Gastrocnemius medialis (tissue), 4 donors: ENCODE measurements around the gene CCDC142. TPM values are rescaled to one million over a fixed set of nuclear protein-coding genes. Genes with fewer than 3 reads are reported as not detected.
A peak's percentile ranks its signal among the peaks of the same experiment; 100 is the strongest.
"Not testable (repeated sequence)": the region's sequence is repeated elsewhere in the genome, so short reads cannot be mapped to it uniquely, and the experiment has no call there.

Experiments used
- ATAC-seq, 2 donors: fragments of 150-250 bp; one replicate each; pipeline ENCODE4 v1.9.1; 2016
- DNase-seq, 2 donors: peaks; one replicate each; pipeline ENCODE4 v3.0.0-alpha.2; 2019
- H3K27ac ChIP-seq, 4 donors: fragments of 200-600 bp; sonication (generic); 1 replicate in 1 of 4; 2 replicates in 3 of 4; pipeline ENCODE4 v1.5.1; 2016 to 2018; ENCODE audit warnings: mild to moderate bottlenecking in 2 of 4, moderate library complexity in 1 of 4
- H3K27me3 ChIP-seq, 3 donors: fragments of 200-600 bp; sonication (generic) in 2 of 3; 1 replicate in 1 of 3; 2 replicates in 2 of 3; pipeline versions ENCODE4 v1.5.1 to v1.6.0; 2016 to 2019; ENCODE audit warnings: mild to moderate bottlenecking in 1 of 3, moderate library complexity in 1 of 3
- H3K36me3 ChIP-seq, 2 donors: fragments of 200-600 bp; sonication (generic) in 1 of 2; one replicate each; pipeline ENCODE4 v1.5.1; 2017 to 2018
- H3K4me1 ChIP-seq, 2 donors: fragments of 200-600 bp; sonication (generic) in 1 of 2; one replicate each; pipeline ENCODE4 v1.5.1; 2016 to 2017; ENCODE audit warnings: mild to moderate bottlenecking in 2 of 2
- H3K4me3 ChIP-seq, 4 donors: fragments of 200-600 bp; sonication (generic) in 3 of 4; 1 replicate in 1 of 4; 2 replicates in 3 of 4; pipeline ENCODE4 v1.5.1; 2016 to 2019; ENCODE audit warnings: mild to moderate bottlenecking in 2 of 4
- H3K9me3 ChIP-seq, 3 donors: fragments of 200-600 bp; sonication (generic) in 2 of 3; 1 replicate in 1 of 3; 2 replicates in 2 of 3; pipeline ENCODE4 v1.5.1; 2016 to 2019
- POLR2A ChIP-seq, 2 donors: fragments of 450-650 bp; IDR thresholded peaks; one replicate each; pipeline ENCODE4 v1.6.1; 2017; ENCODE audit warnings: antibody characterized with exemption in 2 of 2, mild to moderate bottlenecking in 2 of 2, moderate library complexity in 2 of 2
- in situ Hi-C, 4 donors: fragments of 200-750 bp; cut with MboI; loops; one replicate each; pipeline versions ENCODE4 v1.15.0 to v1.8.0; 2017; ENCODE audit warnings: low sequenced_read_pairs in 4 of 4
- intact Hi-C: fragments of 100-400 bp; cut with DNase I; formaldehyde crosslinking; loops from one replicate; pipeline ENCODE4 v1.15.1; 2023; ENCODE audit warnings: low total_unique reads
- total RNA-seq, 4 donors: library from RNA; depleted of rRNA; stranded (reverse); fragments of >200 nt; gene quantifications; one replicate each; pipeline versions ENCODE4 v1.1.0 to v1.2.3, GENCODE V29; 2016
- TF ChIP-seq, protein P1 (sequence below), 5 experiments: fragments of 450-650 bp in 3 of 5; fragments of 200-600 bp in 2 of 5; sonication (generic) in 2 of 5; IDR thresholded peaks in 4 of 5; conservative IDR thresholded peaks in 1 of 5; 1 replicate in 4 of 5; 2 replicates in 1 of 5; pipeline ENCODE4 v1.5.1; 2016 to 2019; ENCODE audit warnings: antibody characterized with exemption in 5 of 5, mild to moderate bottlenecking in 3 of 5, moderate library complexity in 3 of 5

CCDC142 gene
- total RNA-seq, 4 donors from 2014 or later = 5.5 to 7.3 (median 6.0) TPM

DNA sequence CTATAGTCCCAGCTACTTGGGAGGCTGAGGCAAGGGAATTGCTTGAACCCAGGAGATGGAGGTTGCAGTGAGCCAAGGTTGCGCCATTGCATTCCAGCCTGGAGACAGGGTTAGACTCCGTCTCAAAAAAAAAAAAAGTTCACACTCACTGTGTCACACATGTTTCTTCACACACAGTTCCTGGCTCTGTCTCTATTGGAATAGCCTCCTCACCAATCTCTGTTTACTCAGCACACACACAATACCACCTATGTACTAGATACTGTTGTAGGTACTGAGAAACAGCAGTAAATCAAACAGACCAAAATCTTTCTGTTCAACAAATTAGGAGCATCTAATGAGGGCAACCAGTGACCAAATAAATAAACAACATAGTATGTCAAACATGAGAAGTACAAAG lies 3.3 kb upstream of the CCDC142 start:
- intact Hi-C loops (no loop called here), in situ Hi-C loops (loop anchor here in 3 of 4 donors (5.0 to 10.0 kb wide), 2 partner anchors 96 to 99 kb away; no protein-coding TSS in a partner anchor)
- TF ChIP-seq, protein P1, sequence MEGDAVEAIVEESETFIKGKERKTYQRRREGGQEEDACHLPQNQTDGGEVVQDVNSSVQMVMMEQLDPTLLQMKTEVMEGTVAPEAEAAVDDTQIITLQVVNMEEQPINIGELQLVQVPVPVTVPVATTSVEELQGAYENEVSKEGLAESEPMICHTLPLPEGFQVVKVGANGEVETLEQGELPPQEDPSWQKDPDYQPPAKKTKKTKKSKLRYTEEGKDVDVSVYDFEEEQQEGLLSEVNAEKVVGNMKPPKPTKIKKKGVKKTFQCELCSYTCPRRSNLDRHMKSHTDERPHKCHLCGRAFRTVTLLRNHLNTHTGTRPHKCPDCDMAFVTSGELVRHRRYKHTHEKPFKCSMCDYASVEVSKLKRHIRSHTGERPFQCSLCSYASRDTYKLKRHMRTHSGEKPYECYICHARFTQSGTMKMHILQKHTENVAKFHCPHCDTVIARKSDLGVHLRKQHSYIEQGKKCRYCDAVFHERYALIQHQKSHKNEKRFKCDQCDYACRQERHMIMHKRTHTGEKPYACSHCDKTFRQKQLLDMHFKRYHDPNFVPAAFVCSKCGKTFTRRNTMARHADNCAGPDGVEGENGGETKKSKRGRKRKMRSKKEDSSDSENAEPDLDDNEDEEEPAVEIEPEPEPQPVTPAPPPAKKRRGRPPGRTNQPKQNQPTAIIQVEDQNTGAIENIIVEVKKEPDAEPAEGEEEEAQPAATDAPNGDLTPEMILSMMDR (IDR thresholded peaks at IDR 0.05 in 4 of 5, conservative IDR thresholded peaks at IDR 0.05 in 1 of 5) = no peak
- no peak for TF ChIP-seq POLR2A (IDR thresholded peaks at IDR 0.05)
- H3K4me1 ChIP-seq = peaks cover 17 to 18% of the 10 kb centered on the region in 2 donors
- DNase-seq = no peak
- no peak for ATAC-seq
- H3K27ac ChIP-seq = no peak overlapping the region
- H3K9me3 ChIP-seq = no peaks in the 10 kb centered on the region
- H3K4me3 ChIP-seq = no peak overlapping the region
- H3K36me3 ChIP-seq = peaks cover 0 to 28% of the 10 kb centered on the region in 2 donors
- H3K27me3 ChIP-seq = no peaks in the 10 kb centered on the region

DNA sequence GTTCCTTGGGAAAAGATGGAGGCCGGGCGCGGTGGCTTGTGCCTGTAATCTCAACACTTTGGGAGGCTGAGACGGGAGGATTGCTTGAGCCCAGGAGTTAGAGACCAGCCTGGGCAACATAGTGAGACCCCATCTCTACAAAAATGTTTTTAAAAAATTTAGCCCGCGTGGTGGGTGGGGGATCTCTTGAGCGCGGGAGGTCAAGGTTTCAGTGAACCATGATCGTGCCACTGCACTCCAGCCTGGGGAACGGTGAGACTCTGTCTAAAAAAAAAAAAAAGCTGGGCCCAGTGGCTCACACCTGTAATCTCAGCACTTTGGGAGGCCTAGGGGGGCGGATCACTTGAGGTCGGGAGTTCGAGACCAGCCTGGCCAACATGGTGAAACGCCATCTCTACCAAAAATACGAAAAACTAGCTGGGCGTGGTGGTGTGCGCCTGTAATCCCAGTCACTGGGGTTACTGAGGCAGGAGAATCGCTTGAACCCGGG lies 922 bp upstream of the CCDC142 start:
- ATAC-seq, H3K9me3 ChIP-seq, DNase-seq, H3K27me3 ChIP-seq: not testable (repeated sequence)
- peaks cover 24 to 25% of the 10 kb centered on the region in 2 donors for H3K4me1 ChIP-seq
- intact Hi-C loops = loop anchor here (1.0 to 2.0 kb wide), 5 partner anchors 24 to 747 kb away; partner anchors contain the start of genes INO80B, PCGF1, SEMA4F and TPRKB
- in situ Hi-C loops = loop anchor here in 2 of 4 donors (5.0 to 10.0 kb wide), 2 partner anchors 49 to 101 kb away; no protein-coding TSS in a partner anchor
- H3K4me3 ChIP-seq = peak overlapping the region; percentile 82 to 97 (median 87)
- peaks cover 0 to 33% of the 10 kb centered on the region in 2 donors for H3K36me3 ChIP-seq
- H3K27ac ChIP-seq = peak overlapping the region; percentile 83 to 94 (median 88)

DNA sequence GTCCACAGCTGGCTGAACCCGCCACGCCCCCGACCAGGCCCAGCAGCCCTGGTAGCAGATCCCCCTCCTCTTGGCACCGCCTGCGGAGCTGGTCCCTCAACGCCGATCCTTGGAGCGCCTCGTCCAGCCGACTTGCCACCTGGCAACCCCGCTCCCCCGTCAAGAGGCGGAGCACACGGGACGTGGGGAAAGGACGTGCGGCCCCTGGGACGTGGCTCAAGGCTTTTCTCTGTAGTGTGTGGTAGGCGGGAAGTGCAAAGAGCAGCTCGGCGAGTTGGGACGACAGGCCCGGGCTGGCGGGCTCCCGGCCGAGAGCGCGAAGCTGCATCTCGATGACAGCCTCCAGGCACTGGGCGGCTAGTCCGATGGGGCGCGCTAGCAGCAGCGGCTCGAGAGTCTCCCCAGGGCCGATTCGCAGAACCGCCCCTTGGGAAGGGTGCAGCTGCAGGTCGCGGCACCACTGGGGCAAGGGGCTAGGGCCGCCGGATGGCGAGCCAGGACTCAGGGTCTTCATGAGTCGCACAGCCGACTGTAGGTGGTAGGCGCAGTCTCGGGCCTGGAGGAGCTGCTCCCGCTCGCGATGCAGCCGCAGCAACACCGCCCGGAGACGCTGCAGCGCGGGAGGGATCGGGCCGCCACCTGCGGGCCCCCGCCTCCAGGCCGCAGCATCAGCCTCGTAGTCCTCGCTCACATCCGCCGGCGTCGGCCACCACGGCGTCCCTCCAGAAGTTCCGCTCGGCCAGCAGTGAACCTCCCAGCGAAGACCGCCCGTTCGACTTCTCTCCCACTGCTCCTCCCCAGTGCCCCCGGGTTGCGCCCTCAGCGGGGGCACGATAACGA lies 617 bp downstream of the CCDC142 start:
- peak overlapping the region; percentile 82 to 97 (median 87) for H3K4me3 ChIP-seq
- no peaks in the 10 kb centered on the region for H3K27me3 ChIP-seq
- ATAC-seq (peak; percentile 44 to 45), DNase-seq (no peak)
- H3K9me3 ChIP-seq = no peaks in the 10 kb centered on the region
- TF ChIP-seq, protein P1 (IDR thresholded peaks at IDR 0.05 in 4 of 5, conservative IDR thresholded peaks at IDR 0.05 in 1 of 5) = no peak
- no peak for TF ChIP-seq POLR2A (IDR thresholded peaks at IDR 0.05)
- in situ Hi-C loops = loop anchor here in 2 of 4 donors (5.0 to 10.0 kb wide), 2 partner anchors 50 to 103 kb away; no protein-coding TSS in a partner anchor
- intact Hi-C loops = loop anchor here (1.0 to 2.0 kb wide), 3 partner anchors 9 to 745 kb away; partner anchors contain the start of genes AUP1, HTRA2 and TPRKB
- peaks cover 0 to 40% of the 10 kb centered on the region in 2 donors for H3K36me3 ChIP-seq
- H3K27ac ChIP-seq = peak overlapping the region; percentile 83 to 94 (median 88)
- peaks cover 24 to 25% of the 10 kb centered on the region in 2 donors for H3K4me1 ChIP-seq

DNA sequence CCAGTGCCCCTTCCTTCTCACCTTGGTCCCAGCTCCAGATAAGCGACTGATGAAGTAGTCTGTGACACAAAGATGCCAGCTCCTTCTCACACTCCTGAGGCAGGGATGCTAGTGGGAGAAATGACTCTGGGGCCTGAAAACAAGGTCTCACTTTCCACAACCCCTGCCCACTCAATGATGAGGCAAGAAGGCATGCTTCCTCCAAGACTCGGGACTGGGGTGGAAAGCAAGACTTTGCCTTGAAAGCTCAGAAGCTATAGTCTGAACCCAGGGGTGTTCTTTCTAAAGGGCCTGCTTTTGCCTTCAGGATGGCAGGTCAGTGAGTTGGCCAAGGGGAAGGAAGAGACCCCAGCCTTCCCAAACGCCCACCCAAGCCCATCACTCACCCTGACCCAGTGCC lies 1.4 kb downstream of the CCDC142 start:
- intact Hi-C loops (no loop called here), in situ Hi-C loops (loop anchor here in 2 of 4 donors (5.0 to 10.0 kb wide), 2 partner anchors 51 to 103 kb away; no protein-coding TSS in a partner anchor)
- H3K36me3 ChIP-seq = peaks cover 0 to 40% of the 10 kb centered on the region in 2 donors
- no peaks in the 10 kb centered on the region for H3K9me3 ChIP-seq
- peaks cover 24 to 25% of the 10 kb centered on the region in 2 donors for H3K4me1 ChIP-seq
- TF ChIP-seq, protein P1 (IDR thresholded peaks at IDR 0.05 in 4 of 5, conservative IDR thresholded peaks at IDR 0.05 in 1 of 5) = no peak
- TF ChIP-seq POLR2A (IDR thresholded peaks at IDR 0.05) = no peak
- H3K27me3 ChIP-seq = no peaks in the 10 kb centered on the region
- no peak for ATAC-seq
- DNase-seq = no peak
- H3K4me3 ChIP-seq = peak overlapping the region; percentile 82 to 97 (median 87)
- H3K27ac ChIP-seq = peak overlapping the region; percentile 83 to 94 (median 88)

DNA sequence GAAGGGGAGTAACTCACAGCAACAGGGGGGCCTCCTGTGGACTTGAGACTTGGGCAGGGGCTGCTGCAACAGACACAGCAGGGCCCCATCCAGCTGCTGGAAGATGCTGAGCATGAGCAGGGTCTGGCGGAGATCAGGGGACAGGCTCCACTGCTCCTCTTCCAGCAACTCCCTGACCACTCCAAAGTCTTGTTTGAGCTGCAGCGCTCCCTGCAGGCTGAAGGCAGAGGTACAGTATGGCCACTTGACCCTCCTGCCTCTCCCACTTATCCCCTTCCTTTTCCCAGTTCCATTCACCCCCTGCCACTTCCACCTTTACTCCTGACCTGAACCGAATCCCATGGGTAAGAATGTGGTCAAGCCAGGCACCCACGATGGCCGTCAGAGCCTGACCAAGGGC lies 7.9 kb downstream of the CCDC142 start:
- no peak for DNase-seq
- no peak for ATAC-seq
- Histone ChIP-seq H3K4me1 (peaks cover 20 to 25% of the 10 kb centered on the region in 2 donors), H3K27ac (no peak overlapping the region), H3K27me3 (no peaks in the 10 kb centered on the region), H3K9me3 (no peaks in the 10 kb centered on the region), H3K36me3 (peaks cover 0 to 36% of the 10 kb centered on the region in 2 donors), H3K4me3 (no peak overlapping the region)
- intact Hi-C loops (no loop called here), in situ Hi-C loops (loop anchor here in 1 of 4 donors (25.0 kb wide), 1 partner anchor 362 kb away; the partner anchor contains the start of gene HK2)
- TF ChIP-seq POLR2A (IDR thresholded peaks at IDR 0.05) = no peak
- TF ChIP-seq, protein P1 (IDR thresholded peaks at IDR 0.05 in 4 of 5, conservative IDR thresholded peaks at IDR 0.05 in 1 of 5) = no peak
